OCI-LY3 (cell line): ENCODE data around the gene MT1M.
"Not testable (repeated sequence)": the region's sequence is repeated elsewhere in the genome, so short reads cannot be mapped to it uniquely, and the experiment has no call there.

Experiments
- H2AFZ ChIP-seq: fragments of 200-600, 300-600 bp; shearing (Covaris generic); 2 replicates; pipeline ENCODE4 v1.6.0; 2014; ENCODE audit warnings: antibody characterized with exemption, low read depth, low read length
- H3K27ac ChIP-seq: fragments of 200-600, 300-600 bp; sonication (generic); 2 replicates; pipeline ENCODE4 v1.5.1; 2014; ENCODE audit warnings: mild to moderate bottlenecking, low read length, moderate library complexity, mixed read lengths
- H3K27me3 ChIP-seq: fragments of 200-600, 300-600 bp; sonication (generic); 2 replicates; pipeline ENCODE4 v1.6.1; 2014; ENCODE audit warnings: low read depth, low read length, mixed read lengths
- H3K36me3 ChIP-seq: fragments of 200-600, 300-600 bp; sonication (generic); replicated peaks from 2 replicates; pipeline ENCODE3; 2014; ENCODE audit warnings: low read depth, low read length, mixed read lengths
- H3K4me1 ChIP-seq: fragments of 300-600, 200-600 bp; sonication (generic); 2 replicates; pipeline ENCODE4 v1.6.1; 2014; ENCODE audit warnings: low read length, mixed read lengths
- H3K4me2 ChIP-seq: fragments of 200-600, 300-600 bp; sonication (generic); 2 replicates; pipeline ENCODE4 v1.6.1; 2014; ENCODE audit warnings: low read length, mixed read lengths
- H3K4me3 ChIP-seq: fragments of 300-600, 200-600 bp; sonication (generic); 2 replicates; pipeline ENCODE4 v1.5.1; 2014; ENCODE audit warnings: antibody characterized with exemption, mild to moderate bottlenecking, low read length, moderate library complexity
- H3K79me2 ChIP-seq: fragments of 300-600, 200-600 bp; shearing (Covaris generic); 2 replicates; pipeline ENCODE4 v1.6.1; 2014; ENCODE audit warnings: mild to moderate bottlenecking, low read length, mixed read lengths
- H3K9ac ChIP-seq: fragments of 300-600, 200-600 bp; shearing (Covaris generic); 2 replicates; pipeline ENCODE4 v1.6.0; 2014; ENCODE audit warnings: mild to moderate bottlenecking, low read length, moderate library complexity
- H3K9me3 ChIP-seq: fragments of 200-600, 300-600 bp; shearing (Covaris generic); 2 replicates; pipeline ENCODE4 v1.6.1; 2014; ENCODE audit warnings: low read length, mixed read lengths; ENCODE audit not compliant: insufficient read depth
- H4K20me1 ChIP-seq: fragments of 200-600, 300-600 bp; sonication (generic); 2 replicates; pipeline ENCODE4 v1.6.1; 2016; ENCODE audit warnings: low read length, mixed read lengths; ENCODE audit not compliant: insufficient read depth
- CTCF ChIP-seq: fragments of 200-600, 300-600 bp; sonication (generic); IDR thresholded peaks from 2 replicates; pipeline ENCODE4 v1.5.1; 2014; ENCODE audit warnings: antibody characterized with exemption, low read length, low read depth
- EZH2phosphoT487 ChIP-seq: fragments of 200-600 bp; shearing (Covaris generic); IDR thresholded peaks from 2 replicates; pipeline ENCODE4 v1.6.1; 2018; ENCODE audit warnings: antibody characterized with exemption, mixed run types, low read depth

The MT1M gene

GRCh38 chr16:56632156-56632847 lies at the start of gene MT1M:
TSS of gene MT1M (plus strand) at chr16:56632659. CDS start at chr16:56632732, 73 bp downstream.
- TF ChIP-seq EZH2phosphoT487, result no peak
- TF ChIP-seq CTCF, result no peak
- no peak within 1 kb of the TSS for H3K9ac ChIP-seq
- no peak within 1 kb of the TSS for H3K27ac ChIP-seq
- no peaks in the 10 kb centered on the region for H4K20me1 ChIP-seq
- no peaks in the 10 kb centered on the region for H3K36me3 ChIP-seq
- no peak within 1 kb of the TSS for H3K4me3 ChIP-seq
- H3K9me3 ChIP-seq, result no peaks in the 10 kb centered on the region
- no peaks in the 10 kb centered on the region for H3K79me2 ChIP-seq
- H3K4me1 ChIP-seq, result peaks cover 24% of the 10 kb centered on the region
- H3K27me3 ChIP-seq, result peaks cover 23% of the 10 kb centered on the region
- H2AFZ ChIP-seq, result no peak within 1 kb of the TSS
- H3K4me2 ChIP-seq, result no peak within 1 kb of the TSS

- H2AFZ ChIP-seq, H3K79me2 ChIP-seq, H3K27me3 ChIP-seq, H3K36me3 ChIP-seq, H3K9me3 ChIP-seq, H3K27ac ChIP-seq, H3K4me2 ChIP-seq, H3K4me3 ChIP-seq, H3K9ac ChIP-seq, H4K20me1 ChIP-seq, H3K4me1 ChIP-seq: not testable (repeated sequence)
Measured at GRCh38 chr16:56582911-56583310, 49.5 kb upstream of the MT1M start.

- Histone ChIP-seq H3K27ac (no peak overlapping the region), H3K79me2 (no peaks in the 10 kb centered on the region), H3K4me1 (no peaks in the 10 kb centered on the region), H4K20me1 (no peaks in the 10 kb centered on the region), H3K9me3 (no peaks in the 10 kb centered on the region), H3K4me2 (no peak overlapping the region), H3K36me3 (no peaks in the 10 kb centered on the region), H2AFZ (no peak overlapping the region), H3K9ac (no peak overlapping the region), H3K4me3 (no peak overlapping the region), H3K27me3 (peaks cover 4% of the 10 kb centered on the region; the same call in 1 of the 2 replicates)
- TF ChIP-seq EZH2phosphoT487 (no peak), CTCF (no peak)
Measured at GRCh38 chr16:56583351-56584168, 48.9 kb upstream of the MT1M start.

- no peaks in the 10 kb centered on the region for H3K36me3 ChIP-seq
- H3K4me3 ChIP-seq, result no peak overlapping the region
- H3K79me2 ChIP-seq, result no peaks in the 10 kb centered on the region
- H3K4me2 ChIP-seq, result no peak overlapping the region
- no peak overlapping the region for H2AFZ ChIP-seq
- H3K4me1 ChIP-seq, result no peaks in the 10 kb centered on the region
- H3K9me3 ChIP-seq, result no peaks in the 10 kb centered on the region
- H3K9ac ChIP-seq, result no peak overlapping the region
- no peaks in the 10 kb centered on the region for H4K20me1 ChIP-seq
- no peak overlapping the region for H3K27ac ChIP-seq
- H3K27me3 ChIP-seq, result peaks cover 4% of the 10 kb centered on the region; the same call in 1 of the 2 replicates
- TF ChIP-seq EZH2phosphoT487 (no peak), CTCF (no peak)
Measured at GRCh38 chr16:56584276-56584675, 48.2 kb upstream of the MT1M start.
